ENCODE data around the gene PALD1.

PALD1 gene

DNA sequence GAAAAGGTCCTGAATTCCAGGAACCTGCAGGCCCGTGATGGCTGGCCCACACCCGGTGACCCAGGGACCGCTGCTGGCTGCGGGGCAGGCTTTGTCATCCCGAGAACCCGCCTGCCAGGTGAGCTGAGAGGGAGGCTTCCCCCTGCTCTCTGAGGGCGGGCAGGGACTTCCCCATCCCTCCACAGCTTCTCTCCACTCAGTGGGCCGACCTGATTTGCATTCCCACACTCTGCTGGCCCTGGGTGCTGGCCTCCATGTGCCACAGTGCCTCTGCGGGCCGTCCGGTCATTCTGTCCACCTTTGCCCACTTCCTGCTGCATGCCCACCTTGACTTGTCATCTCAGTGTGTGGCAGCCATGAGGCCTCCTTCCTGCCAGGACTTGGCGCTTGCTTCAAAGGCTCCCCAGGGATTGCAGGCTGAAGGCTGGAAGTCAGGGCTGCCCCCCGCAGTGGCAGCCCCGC is 35.3 kb downstream of the PALD1 start:
- peak; percentile 79 for DNase-seq (ENCODE audit: low read depth)
- H3K4me3 ChIP-seq (ENCODE audit: low read depth, low read length) = no peak overlapping the region
- TF ChIP-seq, protein P1, sequence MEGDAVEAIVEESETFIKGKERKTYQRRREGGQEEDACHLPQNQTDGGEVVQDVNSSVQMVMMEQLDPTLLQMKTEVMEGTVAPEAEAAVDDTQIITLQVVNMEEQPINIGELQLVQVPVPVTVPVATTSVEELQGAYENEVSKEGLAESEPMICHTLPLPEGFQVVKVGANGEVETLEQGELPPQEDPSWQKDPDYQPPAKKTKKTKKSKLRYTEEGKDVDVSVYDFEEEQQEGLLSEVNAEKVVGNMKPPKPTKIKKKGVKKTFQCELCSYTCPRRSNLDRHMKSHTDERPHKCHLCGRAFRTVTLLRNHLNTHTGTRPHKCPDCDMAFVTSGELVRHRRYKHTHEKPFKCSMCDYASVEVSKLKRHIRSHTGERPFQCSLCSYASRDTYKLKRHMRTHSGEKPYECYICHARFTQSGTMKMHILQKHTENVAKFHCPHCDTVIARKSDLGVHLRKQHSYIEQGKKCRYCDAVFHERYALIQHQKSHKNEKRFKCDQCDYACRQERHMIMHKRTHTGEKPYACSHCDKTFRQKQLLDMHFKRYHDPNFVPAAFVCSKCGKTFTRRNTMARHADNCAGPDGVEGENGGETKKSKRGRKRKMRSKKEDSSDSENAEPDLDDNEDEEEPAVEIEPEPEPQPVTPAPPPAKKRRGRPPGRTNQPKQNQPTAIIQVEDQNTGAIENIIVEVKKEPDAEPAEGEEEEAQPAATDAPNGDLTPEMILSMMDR (IDR thresholded peaks at IDR 0.05; ENCODE audit: insufficient read depth, low read depth, low read length, missing control alignments) = no peak

DNA sequence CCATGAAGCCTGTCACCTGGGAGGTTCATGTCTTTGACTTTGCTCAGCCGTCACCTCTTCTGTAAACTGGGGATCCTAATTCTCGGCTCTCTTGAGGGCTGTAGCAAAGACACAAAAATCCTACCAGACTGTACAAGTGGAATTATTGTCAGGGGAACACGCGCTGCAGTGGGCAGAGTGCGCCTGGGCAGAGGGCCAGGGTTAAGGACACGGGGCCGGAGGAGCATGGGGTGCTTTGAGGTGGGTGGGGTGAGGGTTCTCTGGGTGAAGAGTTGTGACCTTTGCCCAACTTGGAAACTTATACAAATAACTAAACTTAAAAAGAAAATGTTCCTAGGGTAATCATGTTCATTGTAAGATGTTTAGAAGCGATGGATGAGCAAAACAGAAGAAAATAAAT is 36.0 kb downstream of the PALD1 start:
- no peak overlapping the region for H3K4me3 ChIP-seq (ENCODE audit: low read depth, low read length)
- DNase-seq (ENCODE audit: low read depth) = no peak
- TF ChIP-seq, protein P1 (IDR thresholded peaks at IDR 0.05; ENCODE audit: insufficient read depth, low read depth, low read length, missing control alignments) = no peak

DNA sequence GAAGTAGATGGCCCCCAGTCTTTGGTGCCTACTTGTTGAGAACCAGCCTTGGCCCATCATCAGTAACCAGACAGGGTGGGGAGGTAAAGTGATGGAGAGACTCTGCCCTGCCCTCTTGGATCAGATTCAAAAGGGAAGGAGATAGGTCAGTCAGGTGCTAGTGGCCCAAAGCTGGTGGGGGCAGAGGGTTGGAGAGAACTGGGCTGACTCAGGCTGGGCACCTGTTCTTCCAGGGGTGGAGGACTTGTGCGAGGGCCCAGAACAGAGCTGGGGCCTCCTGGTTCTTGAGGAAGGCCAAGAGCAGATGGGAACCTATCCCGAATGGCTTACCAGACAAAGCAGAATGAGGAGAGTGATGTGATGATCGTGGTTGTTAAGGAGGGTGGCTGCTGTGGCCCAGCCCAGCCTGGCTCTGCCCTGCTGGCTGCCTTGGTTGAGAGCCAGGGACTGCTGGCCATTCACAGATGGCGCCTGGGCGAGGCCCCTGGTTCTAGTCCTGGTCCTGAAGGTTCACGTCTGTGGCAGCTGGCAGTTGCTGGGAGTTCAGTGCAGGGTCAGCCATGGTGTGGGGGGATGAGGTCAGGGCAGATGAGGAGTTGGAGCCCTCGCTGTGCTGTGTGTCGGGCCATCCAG is 36.6 kb downstream of the PALD1 start:
- no peak for DNase-seq (ENCODE audit: low read depth)

DNA sequence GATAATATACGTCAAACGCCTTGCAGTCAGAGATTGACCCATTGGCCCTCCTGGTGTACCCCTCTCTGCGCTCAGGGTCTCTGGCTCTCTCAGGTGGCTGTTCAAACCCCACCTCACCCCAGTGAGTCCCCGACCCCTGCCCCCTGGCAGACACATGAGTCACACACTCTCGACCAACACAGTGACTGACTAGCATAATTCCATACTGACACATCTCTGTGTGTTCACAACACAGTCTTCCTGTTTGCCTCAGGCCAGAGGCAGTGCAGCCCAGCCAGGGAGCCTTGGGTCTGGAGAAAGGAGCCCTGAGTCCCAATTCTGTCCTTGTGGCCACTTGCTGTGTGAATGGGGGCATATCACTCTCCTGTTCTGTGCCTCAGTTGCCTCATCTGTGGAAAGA is 40.1 kb downstream of the PALD1 start:
- TF ChIP-seq, protein P1 (IDR thresholded peaks at IDR 0.05; ENCODE audit: insufficient read depth, low read depth, low read length, missing control alignments) = no peak
- H3K4me3 ChIP-seq (ENCODE audit: low read depth, low read length) = no peak overlapping the region
- DNase-seq (ENCODE audit: low read depth) = no peak

More for the DNA sequence above, 36.6 kb downstream of the PALD1 start:
- no peak overlapping the region for H3K4me3 ChIP-seq (ENCODE audit: low read depth, low read length)
- TF ChIP-seq, protein P1 (IDR thresholded peaks at IDR 0.05; ENCODE audit: insufficient read depth, low read depth, low read length, missing control alignments) = no peak

DNA sequence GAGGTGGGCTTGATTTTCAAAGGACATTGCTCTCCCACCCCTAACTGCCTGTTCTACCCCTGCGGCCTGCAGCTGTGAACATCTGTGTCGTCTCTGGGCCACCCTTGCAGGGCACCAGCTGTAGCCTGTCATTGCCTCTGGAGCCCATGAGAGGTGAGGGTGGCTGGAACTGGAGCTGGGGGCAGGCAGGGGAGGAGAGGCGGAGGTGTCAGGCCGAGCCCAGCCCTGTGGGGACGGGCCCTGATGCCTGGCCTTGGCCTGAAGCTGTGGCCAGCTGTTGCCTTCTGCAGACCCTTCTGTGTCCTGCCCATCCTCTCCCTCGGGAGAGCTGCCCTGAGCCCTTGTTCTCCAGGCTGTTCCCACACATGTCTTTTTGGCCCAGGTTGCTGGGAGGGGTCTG is 44.5 kb downstream of the PALD1 start:
- TF ChIP-seq, protein P1 (IDR thresholded peaks at IDR 0.05; ENCODE audit: insufficient read depth, low read depth, low read length, missing control alignments) = no peak
- no peak for DNase-seq (ENCODE audit: low read depth)
- no peak overlapping the region for H3K4me3 ChIP-seq (ENCODE audit: low read depth, low read length)

DNA sequence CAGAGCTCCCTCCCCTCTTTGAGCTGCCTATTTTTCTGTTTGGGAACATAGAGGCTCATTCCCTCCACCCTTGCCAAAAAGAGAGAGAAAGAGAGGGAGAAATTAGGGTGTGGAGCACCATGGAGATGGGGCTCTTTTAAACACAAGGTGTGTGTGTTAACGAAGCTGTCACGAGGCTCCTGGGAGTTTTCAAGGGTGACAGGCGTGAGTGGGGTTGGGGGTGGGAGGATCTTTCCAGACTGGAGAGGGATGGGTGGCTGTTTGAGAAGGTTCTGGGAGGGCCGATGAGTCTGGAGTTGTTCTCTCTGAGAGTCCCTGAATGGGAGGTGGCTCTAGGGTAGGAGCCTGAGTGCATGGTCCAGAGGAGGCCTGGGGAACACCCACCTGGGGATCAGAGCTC is 45.0 kb downstream of the PALD1 start:
- TF ChIP-seq, protein P1 (IDR thresholded peaks at IDR 0.05; ENCODE audit: insufficient read depth, low read depth, low read length, missing control alignments) = no peak
- H3K4me3 ChIP-seq (ENCODE audit: low read depth, low read length) = no peak overlapping the region
- no peak for DNase-seq (ENCODE audit: low read depth)

DNA sequence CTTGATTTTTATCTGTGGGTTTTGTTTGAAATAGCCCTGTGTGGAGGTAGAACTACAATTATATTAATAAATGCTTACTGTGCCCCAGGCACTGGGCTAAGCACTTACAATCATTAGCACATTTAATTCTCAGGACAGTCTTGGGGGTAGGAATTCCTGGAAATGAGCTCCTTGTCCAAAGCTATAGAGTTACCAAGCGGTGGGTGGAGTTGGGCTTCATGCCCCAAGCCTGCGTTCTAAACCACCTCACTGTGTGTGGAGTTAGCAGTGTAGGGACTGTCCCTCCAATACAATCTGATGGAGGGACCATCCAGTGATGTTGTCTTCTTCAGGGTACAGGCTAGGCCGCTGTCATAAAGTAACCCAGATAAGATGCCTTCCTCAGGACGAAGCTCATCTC is 49.7 kb downstream of the PALD1 start:
- TF ChIP-seq, protein P1 (IDR thresholded peaks at IDR 0.05; ENCODE audit: insufficient read depth, low read depth, low read length, missing control alignments) = no peak
- DNase-seq (ENCODE audit: low read depth) = no peak
- H3K4me3 ChIP-seq (ENCODE audit: low read depth, low read length) = no peak overlapping the region

Data from GM12865 (cell line).